ENCODE measurements around the gene LUZP2.
"Not testable (repeated sequence)": the region's sequence is repeated elsewhere in the genome, so short reads cannot be mapped to it uniquely, and the experiment has no call there.

- TF ChIP-seq, protein P1, sequence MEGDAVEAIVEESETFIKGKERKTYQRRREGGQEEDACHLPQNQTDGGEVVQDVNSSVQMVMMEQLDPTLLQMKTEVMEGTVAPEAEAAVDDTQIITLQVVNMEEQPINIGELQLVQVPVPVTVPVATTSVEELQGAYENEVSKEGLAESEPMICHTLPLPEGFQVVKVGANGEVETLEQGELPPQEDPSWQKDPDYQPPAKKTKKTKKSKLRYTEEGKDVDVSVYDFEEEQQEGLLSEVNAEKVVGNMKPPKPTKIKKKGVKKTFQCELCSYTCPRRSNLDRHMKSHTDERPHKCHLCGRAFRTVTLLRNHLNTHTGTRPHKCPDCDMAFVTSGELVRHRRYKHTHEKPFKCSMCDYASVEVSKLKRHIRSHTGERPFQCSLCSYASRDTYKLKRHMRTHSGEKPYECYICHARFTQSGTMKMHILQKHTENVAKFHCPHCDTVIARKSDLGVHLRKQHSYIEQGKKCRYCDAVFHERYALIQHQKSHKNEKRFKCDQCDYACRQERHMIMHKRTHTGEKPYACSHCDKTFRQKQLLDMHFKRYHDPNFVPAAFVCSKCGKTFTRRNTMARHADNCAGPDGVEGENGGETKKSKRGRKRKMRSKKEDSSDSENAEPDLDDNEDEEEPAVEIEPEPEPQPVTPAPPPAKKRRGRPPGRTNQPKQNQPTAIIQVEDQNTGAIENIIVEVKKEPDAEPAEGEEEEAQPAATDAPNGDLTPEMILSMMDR (IDR thresholded peaks at IDR 0.05), result not testable (repeated sequence)
- not testable (repeated sequence) for TF ChIP-seq POLR2A (IDR thresholded peaks at IDR 0.05)
Observed at GRCh38 chr11:24993903-24994302, 497.1 kb downstream of the LUZP2 start.

All from adrenal gland (tissue), 5 donors.